Forelimb muscle (tissue), 1 donor: Measurements from ENCODE around the gene RBBP9. TPM values are rescaled to one million over a fixed set of nuclear protein-coding genes. Genes with fewer than 3 reads are reported as not detected.
"Not testable (repeated sequence)": the region's sequence is repeated elsewhere in the genome, so short reads cannot be mapped to it uniquely, and the experiment has no call there.

Source experiments
- DNase-seq: peaks from one replicate; pipeline ENCODE4 v3.0.0-alpha.2; 2013; ENCODE audit warnings: low read depth
- polyA plus RNA-seq: library from polyadenylated mRNA; unstranded; fragments of 120-200 nt; gene quantifications from one replicate; pipeline ENCODE4 v1.2.1, GENCODE V29; 2013; ENCODE audit not compliant: insufficient read length

Gene RBBP9
- 10.5 TPM for polyA plus RNA-seq

- DNase-seq = peak; percentile 64
These were observed at the start of gene RBBP9 for GRCh38 chr20:18496740-18497592. RBBP9 (minus strand) TSS chr20:18497225; CDS start chr20:18497167, 58 bp downstream.

GRCh38 chr20:18545566-18545965 lies 48.5 kb upstream of the RBBP9 start:
- no peak for DNase-seq

GRCh38 chr20:18543932-18544331 lies 46.9 kb upstream of the RBBP9 start:
- no peak for DNase-seq

GRCh38 chr20:18543216-18543615 lies 46.2 kb upstream of the RBBP9 start:
- DNase-seq = no peak

GRCh38 chr20:18541741-18542140 lies 44.7 kb upstream of the RBBP9 start:
- DNase-seq = no peak

GRCh38 chr20:18537651-18538050 lies 40.6 kb upstream of the RBBP9 start:
- DNase-seq = no peak

GRCh38 chr20:18533978-18534644 lies 37.1 kb upstream of the RBBP9 start:
- no peak for DNase-seq

GRCh38 chr20:18533491-18533890 lies 36.5 kb upstream of the RBBP9 start:
- DNase-seq = no peak

- DNase-seq = no peak
These were observed 35.6 kb upstream of the RBBP9 start for GRCh38 chr20:18532626-18533025.

GRCh38 chr20:18529041-18529440 lies 32.0 kb upstream of the RBBP9 start:
- no peak for DNase-seq

- DNase-seq = no peak
These were observed 30.8 kb upstream of the RBBP9 start for GRCh38 chr20:18527836-18528235.

- DNase-seq = no peak
These were observed 30.3 kb upstream of the RBBP9 start for GRCh38 chr20:18527339-18527738.

- not testable (repeated sequence) for DNase-seq
These were observed 29.7 kb upstream of the RBBP9 start for GRCh38 chr20:18526761-18527160.

- DNase-seq = no peak
These were observed 27.6 kb upstream of the RBBP9 start for GRCh38 chr20:18524646-18525045.

GRCh38 chr20:18523066-18523465 lies 26.0 kb upstream of the RBBP9 start:
- no peak for DNase-seq

- not testable (repeated sequence) for DNase-seq
These were observed 25.0 kb upstream of the RBBP9 start for GRCh38 chr20:18522066-18522465.

GRCh38 chr20:18515973-18516372 lies 18.9 kb upstream of the RBBP9 start:
- DNase-seq = no peak

- DNase-seq = no peak
These were observed 17.1 kb upstream of the RBBP9 start for GRCh38 chr20:18514127-18514526.

GRCh38 chr20:18513208-18513607 lies 16.2 kb upstream of the RBBP9 start:
- no peak for DNase-seq

GRCh38 chr20:18511571-18511970 lies 14.5 kb upstream of the RBBP9 start:
- DNase-seq = no peak

- peak; percentile 96 for DNase-seq
These were observed 10.5 kb upstream of the RBBP9 start, which contains the start of gene SEC23B for GRCh38 chr20:18507218-18508191. SEC23B (plus strand) TSS chr20:18507940; CDS start chr20:18510836, 2,896 bp downstream.

GRCh38 chr20:18506744-18507143 lies 9.7 kb upstream of the RBBP9 start:
- DNase-seq = no peak
